NCI-H1694 treated with DMSO at 0.1 percent for 48 hours (cell line): ENCODE results near the gene B3GLCT.

Experiments
- DNase-seq: peaks from one replicate; lab custom pipeline; 2025; lab: John Stamatoyannopoulos, UW

Gene B3GLCT

DNA sequence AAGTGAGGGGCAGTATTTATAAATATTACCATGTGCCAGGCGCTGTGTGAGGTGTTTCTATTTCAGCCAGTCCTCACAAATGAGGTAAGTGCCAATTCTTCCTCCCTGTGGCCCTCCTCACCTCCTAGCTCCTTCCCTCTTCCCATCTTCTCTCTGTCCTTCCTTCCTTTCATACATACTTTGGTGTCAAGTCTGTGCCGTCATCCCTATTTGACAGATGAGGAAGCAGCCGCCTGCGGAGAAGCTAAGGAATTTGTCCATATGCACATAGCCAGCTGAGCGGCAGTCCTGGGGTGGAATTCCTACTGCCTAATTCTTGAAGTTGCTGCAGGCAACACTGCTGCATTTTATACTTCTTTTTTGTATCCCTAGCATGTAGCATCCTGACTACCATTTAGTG lies 150.8 kb downstream of the B3GLCT start:
- DNase-seq, result no peak

DNA sequence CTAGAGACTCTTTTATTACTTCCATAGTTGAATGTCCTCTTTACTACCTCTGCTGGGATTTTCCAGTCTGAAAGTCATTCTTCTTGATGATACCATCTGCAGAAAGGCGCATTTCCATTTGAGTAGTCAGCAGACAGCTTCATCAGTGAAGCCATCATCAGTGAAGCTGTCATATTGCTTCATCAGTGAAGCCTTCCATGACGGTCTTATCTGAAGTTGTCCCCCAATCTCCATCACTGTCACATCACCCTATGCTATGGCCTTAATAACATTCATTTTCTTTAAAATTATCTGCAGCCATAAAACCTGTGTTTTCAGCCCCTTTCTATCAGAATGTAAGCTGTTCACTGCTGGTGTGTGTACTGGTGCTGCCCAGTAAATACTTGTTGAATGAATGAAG lies 151.6 kb downstream of the B3GLCT start:
- no peak for DNase-seq

DNA sequence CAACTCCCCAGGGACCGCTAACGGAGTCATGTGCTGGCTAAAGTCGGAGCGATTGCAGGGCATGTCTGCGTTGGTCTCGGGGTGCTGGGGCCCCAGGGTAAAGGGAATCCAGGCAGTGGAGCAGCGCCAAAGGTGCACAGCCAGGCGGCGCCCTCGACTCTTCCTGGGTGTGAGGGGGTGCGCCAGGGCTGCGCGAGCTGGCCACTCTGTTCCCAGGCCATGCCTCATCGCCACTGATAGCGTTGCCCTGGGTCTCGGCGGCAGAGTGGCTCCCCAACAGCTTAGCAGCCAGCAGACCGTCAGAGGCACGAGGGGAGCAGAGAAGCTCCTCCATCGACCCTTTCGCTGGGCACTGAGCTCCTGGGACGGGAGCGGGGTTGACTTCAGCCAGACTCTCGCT lies 152.7 kb downstream of the B3GLCT start:
- no peak for DNase-seq

DNA sequence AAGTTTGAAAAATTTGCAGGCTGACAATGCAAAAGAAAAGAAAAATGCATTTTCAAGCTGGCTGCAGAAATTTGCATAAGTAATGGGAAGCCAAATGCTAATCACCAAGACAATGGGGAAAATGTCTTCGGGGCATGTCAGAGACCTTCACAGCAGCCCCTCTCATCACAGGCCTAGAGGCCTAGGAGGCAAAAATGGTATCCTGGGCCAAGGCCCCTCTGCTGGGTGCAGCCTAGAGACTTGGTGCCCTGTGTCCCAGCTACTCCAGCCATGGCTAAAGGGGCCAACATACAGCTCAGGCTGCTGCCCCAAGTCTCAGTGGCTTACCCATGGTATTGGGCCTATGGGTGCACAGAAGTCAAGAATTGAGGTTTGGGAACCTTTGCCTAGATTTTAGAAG lies 155.2 kb downstream of the B3GLCT start:
- no peak for DNase-seq

DNA sequence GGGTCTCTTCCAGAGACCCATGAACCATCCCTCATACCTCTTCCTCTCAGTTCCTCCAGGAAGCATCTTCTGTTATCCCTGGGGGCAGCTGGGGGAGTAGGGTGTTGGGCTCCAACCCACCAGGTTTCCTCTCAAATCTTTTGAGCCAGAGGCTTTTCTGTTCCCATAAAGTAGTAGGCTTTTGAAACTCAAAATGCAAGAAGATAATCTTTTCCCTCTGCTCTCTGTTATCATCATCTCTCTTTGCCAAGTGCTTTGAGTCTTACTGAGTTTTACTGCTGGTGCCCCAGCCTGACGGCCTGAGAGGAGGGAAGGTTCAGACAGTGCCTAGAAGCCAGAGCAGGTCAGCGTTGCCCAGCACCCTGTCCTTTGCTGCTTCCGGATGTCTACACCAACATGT lies 157.2 kb downstream of the B3GLCT start:
- DNase-seq, result no peak

DNA sequence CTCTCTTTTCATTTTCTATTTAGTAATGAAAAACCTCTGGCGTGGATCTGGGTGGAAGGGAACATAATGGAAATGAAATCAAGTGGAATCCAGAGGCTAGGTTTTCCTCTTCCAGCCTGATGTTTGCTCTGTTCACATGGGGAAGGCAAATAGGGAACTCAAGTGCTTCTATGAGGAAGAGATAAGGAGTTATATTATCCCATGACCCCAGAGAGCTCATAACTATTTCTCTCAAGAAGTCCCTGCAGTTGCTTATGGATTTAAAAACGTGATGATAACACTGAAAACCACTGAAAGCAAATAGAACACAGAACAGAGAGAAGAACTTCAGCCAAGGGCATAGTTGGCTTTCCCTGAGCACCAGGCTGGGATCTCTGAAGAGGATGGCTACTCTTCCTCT lies 157.8 kb downstream of the B3GLCT start:
- DNase-seq, result no peak

DNA sequence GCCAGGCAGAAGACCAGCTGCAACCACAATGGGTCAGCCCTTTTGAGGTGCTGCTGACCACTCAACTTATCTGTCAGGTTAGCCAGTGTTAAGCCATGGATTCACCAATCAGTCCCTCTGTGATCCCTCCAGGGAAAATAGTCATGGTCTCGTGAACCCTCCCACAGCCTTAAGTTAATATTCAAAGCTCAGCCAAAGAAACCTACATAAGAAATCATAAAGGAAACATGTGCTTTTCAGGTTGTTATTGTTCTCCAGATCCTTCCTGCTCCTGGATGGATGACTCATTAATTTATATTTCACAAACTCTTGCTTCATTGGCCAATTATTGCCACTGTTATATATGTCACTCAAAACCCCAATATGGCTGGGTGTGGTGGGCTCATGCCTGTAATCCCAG lies 161.9 kb downstream of the B3GLCT start:
- DNase-seq, result no peak

DNA sequence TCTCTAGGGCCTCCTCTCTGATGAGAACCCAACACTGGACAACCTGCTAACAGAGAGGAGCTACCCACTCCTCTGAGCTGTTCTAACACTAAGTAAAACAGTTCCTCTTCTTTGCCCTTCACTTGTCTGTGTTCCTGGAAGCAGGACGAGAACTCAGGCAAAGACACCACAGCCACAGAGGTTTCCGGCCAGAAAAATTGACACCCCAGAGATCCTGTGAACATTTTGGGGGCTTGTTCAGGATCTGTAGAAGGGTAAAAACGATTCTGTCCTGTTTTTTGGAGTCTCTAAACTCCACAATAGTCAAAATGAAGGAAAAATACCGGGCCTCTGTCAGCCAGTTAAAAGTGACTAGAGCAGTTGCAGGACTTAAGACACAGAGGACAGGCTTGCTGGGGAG lies 165.9 kb downstream of the B3GLCT start:
- DNase-seq, result no peak

DNA sequence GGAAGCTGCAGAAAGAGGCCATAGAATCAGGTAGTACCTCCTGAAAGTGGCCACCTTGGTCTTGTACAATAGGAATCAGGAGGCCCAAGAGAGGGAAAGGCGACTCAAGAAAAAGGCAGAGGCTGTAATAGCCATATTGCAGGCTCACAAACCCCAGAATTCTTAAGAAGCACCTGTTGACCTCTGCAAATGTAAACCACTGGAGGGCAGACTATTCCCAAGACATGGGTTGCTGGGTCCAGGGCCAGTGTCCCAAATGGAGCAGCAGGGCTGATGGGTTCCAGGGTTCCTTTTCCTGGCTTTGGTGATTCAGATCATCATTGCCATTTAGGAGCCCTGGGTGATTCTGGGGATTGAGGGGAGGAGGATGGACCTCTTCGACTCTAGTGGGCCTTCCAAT lies 167.6 kb downstream of the B3GLCT start:
- no peak for DNase-seq

DNA sequence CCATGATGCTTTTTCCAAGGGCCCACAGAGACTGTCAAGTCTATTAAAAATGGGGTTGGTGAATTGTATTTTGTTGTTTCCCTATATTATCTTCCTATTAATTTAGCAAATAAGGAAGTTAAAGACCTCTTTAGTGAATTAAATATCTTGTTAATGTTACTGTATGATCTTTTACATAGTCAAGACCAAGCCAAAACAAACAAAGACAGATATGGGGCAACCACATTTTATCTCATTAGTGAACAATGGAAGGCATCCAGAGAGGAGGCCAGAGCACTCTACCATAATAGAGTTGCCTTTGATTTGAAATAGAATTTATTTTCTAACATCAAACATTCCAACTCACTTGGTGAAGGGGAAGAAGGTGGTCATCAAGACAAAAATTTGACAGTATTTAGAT lies 169.4 kb downstream of the B3GLCT start:
- DNase-seq, result no peak

DNA sequence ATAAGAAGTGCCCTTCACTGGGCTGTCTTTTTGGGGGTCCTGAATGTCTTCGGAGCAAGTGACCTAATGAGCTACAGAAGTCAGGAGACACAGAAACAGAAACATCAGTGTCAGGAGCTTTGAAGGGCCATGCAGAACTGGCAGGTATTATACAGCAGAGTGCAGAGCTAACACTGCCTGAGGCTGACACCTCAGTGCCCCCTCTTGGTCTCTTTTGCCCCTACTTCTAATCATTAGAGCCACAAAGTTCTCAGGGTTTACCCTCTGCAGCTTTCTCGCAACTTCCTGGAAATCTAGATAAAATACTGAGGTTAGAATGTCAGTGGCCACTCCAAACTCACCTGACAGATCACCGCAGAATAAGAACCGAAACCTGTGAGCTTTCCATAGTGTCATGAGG lies 172.7 kb downstream of the B3GLCT start:
- no peak for DNase-seq

DNA sequence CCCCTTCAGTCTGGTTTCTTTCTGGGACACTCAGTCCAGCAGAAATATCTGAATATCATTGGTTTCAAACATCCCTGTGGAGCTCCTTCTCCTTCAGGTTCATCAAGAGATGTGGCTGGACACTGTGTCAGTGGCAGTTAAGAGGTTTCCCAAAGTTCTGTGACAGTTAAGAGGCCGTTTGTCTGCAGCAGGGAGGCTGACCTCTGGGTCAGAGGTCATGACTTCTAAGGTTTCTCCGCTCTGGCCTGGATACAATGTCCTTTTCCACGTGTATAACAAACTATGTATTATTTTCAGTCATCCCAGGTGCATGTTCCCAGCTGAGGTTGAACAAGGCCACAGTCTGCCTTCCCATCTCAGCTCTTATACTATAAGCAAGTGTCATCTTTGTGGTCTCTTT lies 174.9 kb downstream of the B3GLCT start:
- no peak for DNase-seq

DNA sequence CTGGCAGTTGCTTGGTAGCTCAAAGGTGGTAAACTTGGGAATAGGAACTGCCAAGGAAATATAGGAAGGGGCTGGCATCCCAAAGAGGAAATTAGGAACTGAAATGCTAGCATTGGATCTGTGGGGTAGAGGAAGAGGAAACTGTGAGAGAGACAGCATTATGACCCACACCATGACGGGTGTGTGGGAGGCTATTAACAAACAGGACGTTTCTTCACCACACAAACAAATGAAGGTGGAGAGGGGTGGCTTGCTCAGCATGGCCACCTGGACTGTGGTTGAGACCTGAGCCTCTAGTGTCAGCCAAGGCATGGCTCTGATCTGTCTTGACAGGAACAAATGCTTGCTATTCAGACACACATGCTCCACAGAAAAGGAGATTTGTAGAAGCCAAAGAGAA lies 178.2 kb downstream of the B3GLCT start:
- DNase-seq, result no peak

DNA sequence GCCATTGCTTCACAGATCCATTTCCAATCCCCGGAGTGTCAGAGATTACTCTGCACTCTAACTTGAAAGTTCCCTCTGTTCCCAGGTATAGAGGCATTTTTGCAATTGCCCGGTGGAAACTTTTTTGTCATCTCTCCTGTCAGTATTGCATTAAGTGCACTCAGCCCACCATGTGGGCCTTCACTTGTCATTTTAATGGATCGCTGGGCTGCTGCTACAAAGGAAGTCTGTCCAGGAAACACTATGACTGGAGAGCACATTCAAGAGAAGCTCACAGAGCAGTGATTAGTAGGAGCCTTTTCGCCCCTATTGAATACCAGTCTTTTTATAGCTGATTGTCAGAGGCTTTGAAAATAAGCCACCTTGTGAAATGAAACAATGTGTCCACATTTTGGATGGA lies 180.9 kb downstream of the B3GLCT start:
- no peak for DNase-seq
